Astrocyte (in vitro differentiated cells and primary cell): ENCODE measurements around the gene COL9A1. TPM values are rescaled to one million over a fixed set of nuclear protein-coding genes. Genes with fewer than 3 reads are reported as not detected.

Experiments used
- DNase-seq: peaks from one replicate; pipeline ENCODE4 v3.0.0-alpha.2; 2010; ENCODE audit warnings: low read depth
- FAIRE-seq: peaks from 2 replicates; lab custom pipeline; 2011; peaks lifted over from hg19 to GRCh38; lab: Jason Lieb, UNC
- H2AFZ ChIP-seq: 2 replicates; pipeline ENCODE4 v1.6.0; 2012; ENCODE audit warnings: low read depth, low read length, inconsistent platforms
- H3K27ac ChIP-seq: 2 replicates; pipeline ENCODE4 v1.5.1; 2011; ENCODE audit warnings: low read depth, low read length, inconsistent platforms
- H3K27me3 ChIP-seq: 2 replicates; pipeline ENCODE4 v1.6.0; 2011; ENCODE audit warnings: low read length, inconsistent platforms; ENCODE audit not compliant: insufficient read depth
- H3K36me3 ChIP-seq: 2 replicates; pipeline ENCODE4 v1.5.1; 2011; ENCODE audit warnings: low read length, inconsistent platforms; ENCODE audit not compliant: insufficient read depth
- H3K4me1 ChIP-seq: 2 replicates; pipeline ENCODE4 v1.5.1; 2011; ENCODE audit warnings: low read length, inconsistent platforms; ENCODE audit not compliant: insufficient read depth
- H3K4me2 ChIP-seq: 2 replicates; pipeline ENCODE4 v1.6.0; 2012; ENCODE audit warnings: low read length, inconsistent platforms
- H3K4me3 ChIP-seq: 2 replicates; pipeline ENCODE4 v1.5.1; 2011; ENCODE audit warnings: low read depth, mild to moderate bottlenecking, low read length, inconsistent platforms; ENCODE audit not compliant: insufficient read depth
- H3K79me2 ChIP-seq: 2 replicates; pipeline ENCODE4 v1.6.0; 2012; ENCODE audit warnings: mild to moderate bottlenecking, low read length, inconsistent platforms; ENCODE audit not compliant: insufficient read depth
- H3K9ac ChIP-seq: 2 replicates; pipeline ENCODE4 v1.6.0; 2012; ENCODE audit warnings: mild to moderate bottlenecking, low read length, inconsistent platforms
- H3K9me3 ChIP-seq: 2 replicates; pipeline ENCODE4 v1.5.1; 2012; ENCODE audit warnings: low read depth, mild to moderate bottlenecking, low read length, inconsistent platforms; ENCODE audit not compliant: insufficient read depth
- H4K20me1 ChIP-seq: 2 replicates; pipeline ENCODE4 v1.6.0; 2012; ENCODE audit warnings: low read length, inconsistent platforms; ENCODE audit not compliant: insufficient read depth
- H3K27ac Mint-ChIP-seq: one replicate; pipeline ENCODE4 v1.8.0; 2021; ENCODE audit warnings: mild to moderate bottlenecking, mixed read lengths; ENCODE audit not compliant: unreplicated experiment
- H3K27me3 Mint-ChIP-seq: one replicate; pipeline ENCODE4 v1.8.0; 2021; ENCODE audit warnings: low read depth, mixed read lengths; ENCODE audit not compliant: unreplicated experiment
- H3K36me3 Mint-ChIP-seq: one replicate; pipeline ENCODE4 v1.8.0; 2021; ENCODE audit warnings: low read depth, mixed read lengths; ENCODE audit not compliant: unreplicated experiment
- H3K4me1 Mint-ChIP-seq: one replicate; pipeline ENCODE4 v1.8.0; 2021; ENCODE audit warnings: low read depth, mixed read lengths; ENCODE audit not compliant: unreplicated experiment
- H3K4me3 Mint-ChIP-seq: one replicate; pipeline ENCODE4 v1.8.0; 2021; ENCODE audit warnings: mild to moderate bottlenecking, moderate library complexity, mixed read lengths; ENCODE audit not compliant: unreplicated experiment
- H3K9me3 Mint-ChIP-seq: one replicate; pipeline ENCODE4 v1.8.0; 2021; ENCODE audit warnings: mild to moderate bottlenecking, mixed read lengths; ENCODE audit not compliant: unreplicated experiment
- CTCF ChIP-seq: IDR thresholded peaks from 2 replicates; pipeline ENCODE4 v1.5.1; 2011; ENCODE audit warnings: low read depth, mild to moderate bottlenecking, inconsistent platforms, low read length, moderate library complexity; ENCODE audit not compliant: insufficient read depth
- EZH2 ChIP-seq: IDR thresholded peaks from 2 replicates; pipeline ENCODE4 v1.6.1; 2012; ENCODE audit warnings: mild to moderate bottlenecking, low read length, inconsistent platforms; ENCODE audit not compliant: insufficient read depth
- total RNA-seq: library from RNA; stranded (reverse); gene quantifications from 2 replicates; pipeline ENCODE4 v1.2.1, GENCODE V29; 2021

COL9A1 gene
- total RNA-seq, 1 donor from 2014 or later, result 0.11 TPM

- no peak overlapping the region for H3K27ac ChIP-seq
- FAIRE-seq (no peak), DNase-seq (no peak)
- no peaks in the 10 kb centered on the region for H3K4me1 ChIP-seq
- H3K36me3 ChIP-seq, result no peaks in the 10 kb centered on the region
- H3K4me3 ChIP-seq, result no peak overlapping the region
- no peaks in the 10 kb centered on the region for H3K79me2 ChIP-seq
- Mint-ChIP-seq H3K27me3 (peaks cover 62% of the 10 kb centered on the region), H3K4me1 (no peaks in the 10 kb centered on the region), H3K4me3 (no peak overlapping the region), H3K27ac (no peak overlapping the region), H3K36me3 (no peaks in the 10 kb centered on the region), H3K9me3 (no peaks in the 10 kb centered on the region)
- H3K9me3 ChIP-seq, result no peaks in the 10 kb centered on the region
- H4K20me1 ChIP-seq, result peaks cover 7% of the 10 kb centered on the region
- no peak for TF ChIP-seq CTCF
- TF ChIP-seq EZH2, result no peak
- H3K27me3 ChIP-seq, result peaks cover 66% of the 10 kb centered on the region
- H3K9ac ChIP-seq, result no peak overlapping the region
- no peak overlapping the region for H3K4me2 ChIP-seq
- H2AFZ ChIP-seq, result no peak overlapping the region
Observed at GRCh38 chr6:70304616-70305015, 1.7 kb upstream of the COL9A1 start.

GRCh38 chr6:70299456-70299855 is 3.4 kb downstream of the COL9A1 start:
- FAIRE-seq (no peak), DNase-seq (peak; percentile 2)
- Mint-ChIP-seq H3K27ac (no peak overlapping the region), H3K4me1 (no peaks in the 10 kb centered on the region), H3K27me3 (peaks cover 39% of the 10 kb centered on the region), H3K4me3 (no peak overlapping the region), H3K36me3 (no peaks in the 10 kb centered on the region), H3K9me3 (no peaks in the 10 kb centered on the region)
- H4K20me1 ChIP-seq, result no peaks in the 10 kb centered on the region
- H2AFZ ChIP-seq, result no peak overlapping the region
- no peaks in the 10 kb centered on the region for H3K36me3 ChIP-seq
- no peak overlapping the region for H3K27ac ChIP-seq
- no peaks in the 10 kb centered on the region for H3K9me3 ChIP-seq
- H3K9ac ChIP-seq, result no peak overlapping the region
- peaks cover 43% of the 10 kb centered on the region for H3K27me3 ChIP-seq
- H3K79me2 ChIP-seq, result no peaks in the 10 kb centered on the region
- no peak overlapping the region for H3K4me3 ChIP-seq
- H3K4me2 ChIP-seq, result no peak overlapping the region
- no peak for TF ChIP-seq EZH2
- no peak for TF ChIP-seq CTCF
- no peaks in the 10 kb centered on the region for H3K4me1 ChIP-seq

- no peaks in the 10 kb centered on the region for H3K4me1 ChIP-seq
- H3K4me2 ChIP-seq, result no peak overlapping the region
- no peak for FAIRE-seq
- H3K36me3 ChIP-seq, result no peaks in the 10 kb centered on the region
- Mint-ChIP-seq H3K4me1 (no peaks in the 10 kb centered on the region), H3K4me3 (no peak overlapping the region), H3K36me3 (no peaks in the 10 kb centered on the region), H3K27ac (no peak overlapping the region), H3K27me3 (peaks cover 38% of the 10 kb centered on the region), H3K9me3 (no peaks in the 10 kb centered on the region)
- DNase-seq, result no peak
- no peak overlapping the region for H2AFZ ChIP-seq
- H4K20me1 ChIP-seq, result no peaks in the 10 kb centered on the region
- H3K9me3 ChIP-seq, result no peaks in the 10 kb centered on the region
- H3K9ac ChIP-seq, result no peak overlapping the region
- no peak overlapping the region for H3K4me3 ChIP-seq
- H3K79me2 ChIP-seq, result no peaks in the 10 kb centered on the region
- H3K27me3 ChIP-seq, result peaks cover 38% of the 10 kb centered on the region
- H3K27ac ChIP-seq, result no peak overlapping the region
- TF ChIP-seq EZH2, result no peak
- no peak for TF ChIP-seq CTCF
Observed at GRCh38 chr6:70298068-70298467, 4.8 kb downstream of the COL9A1 start.
